HT1080 (cell line): ENCODE results near the gene GTF2H2C. TPM values are rescaled to one million over a fixed set of nuclear protein-coding genes. Genes with fewer than 3 reads are reported as not detected.
"Not testable (repeated sequence)": the region's sequence is repeated elsewhere in the genome, so short reads cannot be mapped to it uniquely, and the experiment has no call there.

Experiments used
- DNase-seq: peaks from one replicate; pipeline ENCODE4 v3.0.0-alpha.2; 2015; ENCODE audit warnings: low read depth
- small RNA-seq: library from RNA; depleted of rRNA; stranded (forward); fragments of <200 nt; gene quantifications from one replicate; pipeline ENCODE3, GENCODE V24; 2014
- total RNA-seq: library from RNA; depleted of rRNA; stranded (reverse); fragments of >200 nt; shearing (Covaris generic); gene quantifications from 2 replicates; pipeline ENCODE4 v1.2.3, GENCODE V29; 2014; rRNA removed

The GTF2H2C gene
- total RNA-seq, 1 experiment from 2014 or later = 123 TPM

DNA sequence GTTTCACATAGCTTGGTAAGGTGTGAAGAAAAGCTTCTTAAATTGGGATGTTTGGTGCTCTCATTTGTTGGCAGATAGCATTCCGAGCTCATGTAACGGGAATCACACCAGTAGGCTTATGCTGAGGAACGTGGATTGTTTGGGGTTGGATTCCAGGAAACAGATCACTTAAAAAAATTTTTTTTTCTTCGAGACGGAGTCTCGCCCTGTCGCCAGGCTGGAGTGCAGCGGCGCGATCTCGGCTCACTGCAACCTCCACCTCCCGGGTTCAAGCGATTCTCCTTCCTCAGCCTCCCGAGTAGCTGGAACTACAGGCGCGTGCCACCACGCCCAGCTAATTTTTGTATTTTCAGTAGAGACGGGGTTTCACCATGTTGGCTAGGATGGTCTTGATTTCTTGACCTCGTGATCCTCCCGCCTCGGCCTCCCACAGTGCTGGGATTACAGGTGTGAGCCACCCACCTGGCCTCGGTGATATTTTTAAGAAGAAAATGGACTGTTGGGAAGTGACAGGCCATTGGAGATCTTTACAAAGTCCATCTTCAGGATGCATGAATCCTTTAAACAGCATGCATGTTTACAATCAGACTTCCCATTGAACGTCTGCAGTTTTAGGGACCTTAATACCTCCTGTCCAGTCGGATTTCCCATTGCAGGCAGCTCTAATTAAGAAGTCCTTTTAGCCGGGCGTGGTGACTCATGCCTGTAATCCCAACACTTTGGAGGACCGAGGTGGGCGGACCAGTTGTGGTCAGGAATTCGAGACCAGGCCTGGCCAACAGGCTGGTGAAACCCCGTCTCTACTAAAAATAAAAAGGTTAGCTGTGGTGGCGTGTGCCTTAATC lies 818 bp downstream of the GTF2H2C start:
- peak; percentile 29 for DNase-seq

DNA sequence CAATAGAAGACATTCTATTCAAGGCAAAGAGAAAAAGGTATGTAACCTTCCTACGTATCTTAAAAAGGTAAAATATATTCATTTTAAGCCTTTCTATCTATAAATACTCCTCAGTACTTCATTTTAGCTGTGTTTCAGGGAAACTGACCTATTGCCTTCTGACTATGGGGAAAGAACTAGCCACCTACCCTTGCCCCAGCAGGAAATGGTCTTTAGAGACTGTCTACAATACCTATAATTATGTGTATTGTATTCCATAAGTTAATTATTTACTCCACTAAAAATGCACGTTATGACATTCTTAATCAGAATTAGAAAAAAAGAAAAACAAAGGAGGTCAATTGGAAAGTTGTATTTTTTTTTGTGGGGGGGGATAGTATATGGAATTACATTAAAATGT lies 6.2 kb downstream of the GTF2H2C start:
- not testable (repeated sequence) for DNase-seq

DNA sequence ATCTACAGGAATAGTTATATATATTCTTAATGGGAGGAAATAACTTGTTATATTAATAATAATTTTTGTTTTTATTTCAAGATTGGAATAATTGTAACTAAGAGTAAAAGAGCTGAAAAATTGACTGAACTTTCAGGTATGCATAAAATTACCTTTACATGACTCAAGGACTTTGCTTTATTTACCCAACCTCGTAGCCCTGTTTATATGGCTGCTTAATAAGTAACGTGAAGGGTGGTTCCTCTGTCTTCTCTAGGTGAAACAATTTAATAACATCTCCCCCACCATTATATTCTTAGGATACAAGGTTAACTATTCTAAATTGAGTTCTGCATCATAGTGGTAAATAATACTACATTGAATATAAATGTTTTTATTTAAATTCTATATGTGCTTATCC lies 8.1 kb downstream of the GTF2H2C start:
- not testable (repeated sequence) for DNase-seq

DNA sequence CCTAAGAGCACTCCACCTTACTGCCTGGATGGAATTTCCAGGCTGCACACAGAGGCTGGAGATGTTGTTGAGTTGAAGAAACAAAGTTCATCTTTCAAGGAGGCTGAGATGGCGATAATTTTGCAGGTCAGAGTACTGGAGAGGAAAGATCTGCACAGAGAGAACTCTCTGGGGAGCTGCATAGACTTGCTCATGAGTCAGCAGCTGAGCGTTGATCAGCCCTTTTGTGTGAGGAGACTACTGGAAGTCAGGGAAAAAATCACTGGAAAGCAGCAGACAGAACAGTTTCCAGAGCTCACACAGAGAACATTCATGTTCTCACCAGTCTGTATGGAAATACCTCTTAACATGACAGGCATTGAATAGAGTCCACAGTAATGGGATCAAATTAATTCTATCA lies 23.4 kb downstream of the GTF2H2C start:
- DNase-seq = not testable (repeated sequence)

DNA sequence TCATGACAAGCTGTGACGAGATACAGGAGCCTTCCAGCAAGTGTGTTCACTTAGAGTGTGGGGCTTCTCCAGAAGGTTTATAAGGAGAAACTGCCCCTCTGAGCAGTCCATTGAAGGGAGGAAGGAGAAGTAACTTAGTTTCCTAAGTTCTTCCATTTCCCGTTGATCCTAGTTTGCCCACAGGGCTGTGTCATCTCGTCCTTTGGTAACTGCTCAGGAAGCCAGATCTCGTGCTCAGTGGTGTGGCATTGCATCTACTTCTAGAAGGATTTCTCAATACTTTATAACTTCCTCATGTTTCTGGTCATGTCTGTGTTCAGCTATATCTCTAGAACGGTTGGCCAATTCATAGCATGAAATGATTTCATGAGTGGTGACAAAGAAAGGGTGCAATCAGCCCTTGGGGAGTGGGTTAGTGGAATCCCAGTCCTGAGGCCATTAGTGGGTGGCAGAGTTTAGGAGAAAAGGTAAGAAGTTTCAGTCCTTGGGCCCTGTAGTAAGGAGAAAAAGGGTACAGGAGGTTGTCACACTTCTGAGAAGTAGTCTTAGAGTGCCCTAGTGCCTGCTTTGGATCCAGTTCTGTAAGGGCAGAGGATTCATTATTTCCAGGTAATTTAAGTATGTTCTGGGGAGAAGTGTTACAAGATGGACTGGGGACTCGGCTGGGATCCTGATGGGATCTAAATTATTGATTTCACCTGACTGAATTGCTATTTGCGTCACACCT lies 36.3 kb downstream of the GTF2H2C start:
- DNase-seq = not testable (repeated sequence)

DNA sequence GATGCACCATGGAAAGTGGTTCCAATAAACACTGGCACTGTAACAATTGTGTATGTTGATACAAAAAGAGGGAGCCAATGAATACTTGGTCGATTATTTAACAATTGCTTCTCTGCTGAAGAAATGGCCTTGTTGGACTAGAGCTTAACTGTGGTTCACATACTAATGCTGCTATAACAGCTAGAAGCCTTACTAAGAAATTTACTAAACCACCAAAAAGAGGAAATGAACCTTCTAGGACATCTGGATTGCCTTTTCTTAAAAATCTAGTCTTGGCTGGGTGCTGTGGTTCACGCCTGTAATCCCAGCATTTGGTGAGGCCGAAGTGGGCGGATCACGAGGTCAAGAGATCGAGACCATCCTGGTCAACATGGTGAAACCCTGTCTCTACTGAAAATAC lies 42.0 kb downstream of the GTF2H2C start:
- not testable (repeated sequence) for DNase-seq

DNA sequence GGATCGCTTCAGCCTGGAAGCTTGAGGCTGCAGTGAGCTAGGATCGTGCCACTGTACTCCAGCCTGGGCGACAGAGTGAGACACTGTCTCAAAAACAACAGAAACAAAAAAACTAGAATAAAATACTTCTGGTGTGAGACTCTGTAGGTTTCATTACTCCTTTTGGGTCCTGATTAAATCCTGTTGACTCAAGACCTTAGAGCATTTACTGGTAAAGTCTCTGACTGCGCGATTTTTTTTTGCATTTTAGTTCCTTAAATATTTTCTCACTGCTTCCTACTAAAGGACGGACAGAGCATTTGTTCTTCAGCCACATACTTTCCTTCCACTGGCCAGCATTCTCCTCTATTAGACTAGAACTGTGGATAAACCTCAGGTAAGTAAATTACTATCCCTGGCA lies 46.8 kb downstream of the GTF2H2C start:
- not testable (repeated sequence) for DNase-seq

DNA sequence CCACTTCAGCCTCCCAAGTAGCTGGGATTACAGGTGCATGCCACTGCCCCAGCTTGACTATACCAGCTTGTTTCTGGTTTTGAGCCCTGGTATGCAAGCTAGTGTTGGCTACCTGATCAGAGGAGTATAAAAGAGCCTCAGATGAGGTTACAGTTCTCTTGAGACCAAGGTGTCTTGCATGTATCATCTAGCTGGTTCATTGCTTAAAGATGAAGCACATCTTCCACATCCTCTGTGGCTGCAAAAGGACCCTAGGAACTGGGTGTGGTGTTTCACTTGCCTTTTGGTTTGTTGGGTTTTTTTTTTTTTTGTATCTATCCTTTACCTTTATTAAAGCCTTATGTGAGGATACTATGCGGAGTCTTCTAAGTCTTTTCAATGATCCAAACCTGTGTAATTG lies 47.8 kb downstream of the GTF2H2C start:
- DNase-seq = not testable (repeated sequence)

DNA sequence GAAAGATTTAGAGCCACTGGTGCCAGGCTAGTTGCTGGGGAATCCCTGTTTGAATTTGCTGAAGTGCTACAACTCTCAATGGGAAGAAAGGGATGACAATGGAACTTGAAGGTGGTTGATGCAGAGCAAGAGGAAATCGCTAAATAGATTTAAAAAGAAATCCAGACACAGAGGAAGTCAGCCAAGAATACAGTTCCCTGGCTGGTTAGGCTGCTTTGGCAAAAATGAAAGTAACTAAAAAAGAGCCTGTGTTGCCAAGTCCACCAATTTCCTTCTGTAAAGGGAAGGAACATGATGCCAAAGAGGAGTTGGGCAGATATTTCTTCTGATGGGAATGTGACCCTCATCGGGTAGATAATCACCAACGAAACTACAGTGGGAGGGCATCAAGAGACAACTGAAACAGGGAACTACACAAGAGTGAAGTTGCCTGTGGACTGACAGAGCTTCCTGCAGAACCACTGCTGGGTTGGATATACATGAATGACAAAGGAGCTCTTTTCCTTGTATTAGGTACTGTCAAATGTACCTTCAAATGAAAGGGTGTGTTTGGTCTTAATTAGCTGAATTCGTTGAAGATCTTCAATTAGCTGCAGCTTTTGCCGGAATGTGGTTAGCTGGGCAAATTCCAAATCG lies 49.0 kb downstream of the GTF2H2C start:
- DNase-seq = not testable (repeated sequence)

DNA sequence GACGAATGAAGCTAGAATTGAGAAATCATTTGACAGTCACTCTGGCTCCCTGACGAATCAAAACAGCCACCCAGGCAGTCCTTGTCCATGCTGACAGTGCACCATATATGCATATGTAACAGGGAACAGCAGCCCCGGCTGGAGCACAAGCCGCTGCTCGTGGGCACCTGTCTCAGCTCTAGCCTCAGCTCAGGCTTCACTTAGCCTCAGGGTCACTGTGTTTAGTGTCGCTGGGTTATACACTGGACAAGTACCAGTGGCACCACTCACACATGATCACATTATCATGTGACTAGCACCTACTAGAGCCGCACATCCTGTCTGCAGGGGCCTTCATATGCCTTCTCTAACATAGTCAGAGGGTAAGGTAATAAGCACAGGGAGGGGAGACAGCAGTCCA lies 54.9 kb downstream of the GTF2H2C start:
- DNase-seq = not testable (repeated sequence)

DNA sequence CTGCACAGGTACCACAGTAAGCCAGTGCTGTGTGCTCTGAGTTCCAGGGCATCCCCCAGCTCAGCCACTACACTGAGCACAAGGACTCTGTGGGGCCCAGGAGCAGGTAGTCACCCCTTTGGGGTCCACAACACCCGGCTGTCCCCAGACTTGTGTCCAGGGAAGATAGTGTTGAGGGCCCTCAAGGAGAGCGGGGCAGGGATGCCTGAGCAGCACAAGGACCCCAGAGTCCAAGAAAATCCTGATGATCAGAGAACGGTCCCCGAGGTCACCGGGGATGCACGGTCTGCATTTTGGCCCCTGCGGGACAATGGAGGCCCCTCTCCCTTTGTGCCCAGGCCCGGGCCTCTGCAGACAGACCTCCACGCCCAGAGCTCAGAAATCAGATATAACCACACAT lies 71.9 kb downstream of the GTF2H2C start:
- not testable (repeated sequence) for DNase-seq

Small RNA genes lying within 50 kb of the gene (small RNA-seq; reads per million reads assigned to genes)
- not detected for gene RNU6-724P

Other genes with a start within 250 kb of the GTF2H2C start
- gene CCDC125, start 227.4 kb upstream of the GTF2H2C start, total RNA-seq = 1.7 and 2.1 TPM in 2 replicates
- gene AK6, start 190.7 kb upstream of the GTF2H2C start, total RNA-seq = 56.3 and 56.6 TPM in 2 replicates
- 144 and 189 TPM in 2 replicates for gene TAF9, start 190.7 kb upstream of the GTF2H2C start, total RNA-seq
- gene RAD17, start 190.4 kb upstream of the GTF2H2C start, total RNA-seq = 17.9 and 19.8 TPM in 2 replicates
- 0.17 and 0.23 TPM in 2 replicates for gene MARVELD2, start 145.1 kb upstream of the GTF2H2C start, total RNA-seq
- gene OCLN, start 67.4 kb upstream of the GTF2H2C start, total RNA-seq = 3.9 and 4.0 TPM in 2 replicates